ENCODE data around the gene PKM. TPM values are rescaled to one million over a fixed set of nuclear protein-coding genes. Genes with fewer than 3 reads are reported as not detected.

Gene PKM
- total RNA-seq, 1 experiment from 2014 or later: 1,026 TPM

GRCh38 chr15:72203507-72203837, 27.5 kb downstream of the PKM start:
- Histone ChIP-seq H3K4me2 (ENCODE audit: insufficient read depth, insufficient read length, low read length) (no peak overlapping the region), H3K23me2 (ENCODE audit: insufficient read length, low read depth, low read length, poor library complexity, severe bottlenecking) (no peaks in the 10 kb centered on the region), H2BK15ac (ENCODE audit: low read depth, low read length) (no peak overlapping the region), H3K27ac (ENCODE audit: insufficient read length, low read depth, low read length) (no peak overlapping the region), H4K20me1 (ENCODE audit: control insufficient read depth, insufficient read depth, insufficient read length) (no peaks in the 10 kb centered on the region), H2AK5ac (ENCODE audit: insufficient read length, low read length) (no peak overlapping the region), H3K4ac (ENCODE audit: low read depth, low read length) (no peak overlapping the region), H3T11ph (ENCODE audit: low read length) (no peak overlapping the region), H3K79me1 (ENCODE audit: insufficient read depth, low read depth, low read length, poor library complexity, severe bottlenecking) (no peaks in the 10 kb centered on the region), H3K18ac (ENCODE audit: insufficient read length, low read depth, low read length) (no peak overlapping the region), H3K79me2 (ENCODE audit: insufficient read depth, low read length) (no peaks in the 10 kb centered on the region), H2BK5ac (ENCODE audit: insufficient read length, low read length) (no peak overlapping the region), H3K14ac (ENCODE audit: insufficient read depth, low read length) (no peak overlapping the region), H3K9ac (ENCODE audit: extremely low read depth, insufficient read length, low read length) (no peak overlapping the region), H2BK120ac (ENCODE audit: low read depth, low read length, poor library complexity, severe bottlenecking) (no peak overlapping the region), H4K91ac (ENCODE audit: insufficient read length, low read depth, low read length) (no peak overlapping the region), H3K23ac (ENCODE audit: insufficient read length, low read depth, low read length) (no peak overlapping the region), H4K5ac (ENCODE audit: insufficient read length, low read depth, low read length) (no peak overlapping the region), H2AFZ (ENCODE audit: low read length) (no peak overlapping the region), H2BK12ac (ENCODE audit: insufficient read length, low read depth, low read length) (no peak overlapping the region), H2BK20ac (ENCODE audit: low read depth, low read length, poor library complexity, severe bottlenecking) (no peak overlapping the region), H4K8ac (replicated peaks; ENCODE audit: insufficient read length, low read depth, low read length) (no peak overlapping the region), H3K9me3 (ENCODE audit: control insufficient read depth, low read depth, low read length) (no peaks in the 10 kb centered on the region), H3K56ac (ENCODE audit: insufficient read length, low read depth, low read length) (no peak overlapping the region), H3K4me1 (ENCODE audit: insufficient read depth, low read length) (no peaks in the 10 kb centered on the region), H3K27me3 (ENCODE audit: insufficient read depth, low read length) (no peaks in the 10 kb centered on the region)
- DNase-seq: no peak
- H3K4me3 Mint-ChIP-seq: no peak overlapping the region
- no peaks in the 10 kb centered on the region for H3K9me3 Mint-ChIP-seq
- H3K27ac Mint-ChIP-seq: peak overlapping the region in 1 of 3 experiments; percentile 90; a peak in 1 of 7 replicates
- TF ChIP-seq CTCF (conservative IDR thresholded peaks at IDR 0.05): no peak
- peaks cover 61 to 99% (median 96%) of the 10 kb centered on the region in 3 experiments for H3K36me3 Mint-ChIP-seq (ENCODE audit: insufficient read depth in 1 of 3, low read depth in 3 of 3)
- no peaks in the 10 kb centered on the region for H3K4me1 Mint-ChIP-seq
- no peaks in the 10 kb centered on the region for H3K27me3 Mint-ChIP-seq (ENCODE audit: low read depth)
- WGBS (ENCODE audit: extremely low coverage, insufficient read length, low lambda C conversion rate): no CpG with 5 or more reads among the region's 5 CpGs
